Suprapubic skin (tissue), 3 donors: ENCODE data around the gene TSPAN32.

Source experiments
- POLR2A ChIP-seq, 2 donors: fragments of 450-650 bp; IDR thresholded peaks; one replicate each; pipeline ENCODE4 v1.6.1; 2017; ENCODE audit warnings: antibody characterized with exemption in 2 of 2, mild to moderate bottlenecking in 2 of 2, moderate library complexity in 2 of 2
- TF ChIP-seq, protein P1 (sequence below), 2 donors: fragments of 200-600 bp in 1 of 2; fragments of 450-650 bp in 1 of 2; sonication (generic) in 1 of 2; IDR thresholded peaks; one replicate each; pipeline ENCODE4 v1.5.1; 2016 to 2019; ENCODE audit warnings: antibody characterized with exemption in 2 of 2, mild to moderate bottlenecking in 1 of 2, moderate library complexity in 1 of 2

DNA sequence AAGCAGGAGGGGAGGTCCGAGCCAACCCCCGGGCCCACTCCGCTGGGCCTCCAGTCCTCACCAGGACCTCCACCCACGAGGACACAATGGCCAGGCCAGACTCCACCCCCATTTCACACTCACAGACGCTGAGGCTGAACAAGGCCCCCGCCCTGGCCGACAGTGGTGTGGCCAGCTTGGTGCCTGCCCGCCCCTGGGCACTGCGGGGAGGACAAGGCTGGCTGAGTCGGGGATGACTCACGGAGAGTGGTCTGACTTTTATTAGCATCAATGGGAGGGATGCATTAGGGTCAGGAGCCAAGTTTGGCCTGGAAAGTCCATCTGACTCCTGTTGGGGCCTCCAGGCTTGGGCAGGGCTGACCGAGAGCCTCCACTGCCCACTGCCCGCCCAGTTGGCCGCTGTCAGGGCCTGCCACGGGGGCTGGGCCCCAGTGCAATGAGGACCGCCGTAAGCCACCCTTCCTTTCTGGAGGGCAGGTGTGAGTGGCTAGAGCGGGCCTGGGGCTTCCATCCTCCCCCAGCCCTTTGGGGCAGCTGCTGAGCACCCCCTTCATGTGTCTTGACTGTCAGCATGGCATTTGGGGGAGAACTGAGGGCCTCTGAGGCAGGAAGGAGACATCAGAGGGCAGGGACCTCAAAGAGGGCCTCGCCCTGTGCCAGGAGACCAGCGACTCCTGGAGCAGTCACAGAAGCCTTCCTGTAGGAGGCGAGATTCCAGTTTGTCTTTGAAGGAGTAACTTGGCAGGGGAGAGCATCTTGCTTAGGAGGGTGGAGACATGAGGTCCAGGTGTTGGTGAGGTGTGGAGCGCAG, 10.6 kb downstream of the TSPAN32 start:
- no peak for TF ChIP-seq POLR2A (IDR thresholded peaks at IDR 0.05)
- TF ChIP-seq, protein P1, sequence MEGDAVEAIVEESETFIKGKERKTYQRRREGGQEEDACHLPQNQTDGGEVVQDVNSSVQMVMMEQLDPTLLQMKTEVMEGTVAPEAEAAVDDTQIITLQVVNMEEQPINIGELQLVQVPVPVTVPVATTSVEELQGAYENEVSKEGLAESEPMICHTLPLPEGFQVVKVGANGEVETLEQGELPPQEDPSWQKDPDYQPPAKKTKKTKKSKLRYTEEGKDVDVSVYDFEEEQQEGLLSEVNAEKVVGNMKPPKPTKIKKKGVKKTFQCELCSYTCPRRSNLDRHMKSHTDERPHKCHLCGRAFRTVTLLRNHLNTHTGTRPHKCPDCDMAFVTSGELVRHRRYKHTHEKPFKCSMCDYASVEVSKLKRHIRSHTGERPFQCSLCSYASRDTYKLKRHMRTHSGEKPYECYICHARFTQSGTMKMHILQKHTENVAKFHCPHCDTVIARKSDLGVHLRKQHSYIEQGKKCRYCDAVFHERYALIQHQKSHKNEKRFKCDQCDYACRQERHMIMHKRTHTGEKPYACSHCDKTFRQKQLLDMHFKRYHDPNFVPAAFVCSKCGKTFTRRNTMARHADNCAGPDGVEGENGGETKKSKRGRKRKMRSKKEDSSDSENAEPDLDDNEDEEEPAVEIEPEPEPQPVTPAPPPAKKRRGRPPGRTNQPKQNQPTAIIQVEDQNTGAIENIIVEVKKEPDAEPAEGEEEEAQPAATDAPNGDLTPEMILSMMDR (IDR thresholded peaks at IDR 0.05): no peak
